Keratinocyte (primary cell): ENCODE measurements around the gene SLIT3. TPM values are rescaled to one million over a fixed set of nuclear protein-coding genes. Genes with fewer than 3 reads are reported as not detected.

ENCODE experiments used
- DNase-seq: peaks from one replicate; pipeline ENCODE4 v3.0.0-alpha.2; 2011; ENCODE audit warnings: low read depth, missing footprints, low spot score
- FAIRE-seq: peaks from 2 replicates; lab custom pipeline; 2011; peaks lifted over from hg19 to GRCh38; lab: Jason Lieb, UNC
- H2AFZ ChIP-seq: 2 replicates; pipeline ENCODE4 v1.6.0; 2012; ENCODE audit warnings: low read length, control low read depth, inconsistent platforms; ENCODE audit not compliant: control insufficient read depth
- H3K27ac ChIP-seq: 2 replicates; pipeline ENCODE4 v1.5.1; 2011; ENCODE audit warnings: low read length; ENCODE audit not compliant: control insufficient read depth, insufficient read depth
- H3K27me3 ChIP-seq: 3 replicates; pipeline ENCODE4 v1.6.0; 2011; ENCODE audit warnings: low read length; ENCODE audit not compliant: control insufficient read depth, insufficient read depth; ENCODE audit errors: extremely low read depth
- H3K36me3 ChIP-seq, 2 experiments: 2 replicates in 1 of 2; 3 replicates in 1 of 2; pipeline ENCODE4 v1.5.1; 2011; ENCODE audit warnings: low read length in 2 of 2, mild to moderate bottlenecking in 1 of 2; ENCODE audit not compliant: control insufficient read depth in 2 of 2, insufficient read depth in 2 of 2; ENCODE audit errors: extremely low read depth in 1 of 2
- H3K4me1 ChIP-seq: 3 replicates; pipeline ENCODE4 v1.5.1; 2011; ENCODE audit warnings: low read length; ENCODE audit not compliant: control insufficient read depth, insufficient read depth; ENCODE audit errors: extremely low read depth
- H3K4me2 ChIP-seq: 3 replicates; pipeline ENCODE4 v1.6.0; 2011; ENCODE audit warnings: low read depth, low read length; ENCODE audit not compliant: control insufficient read depth, insufficient read depth; ENCODE audit errors: extremely low read depth
- H3K4me3 ChIP-seq, 3 experiments: fragments of 200-600 bp in 1 of 3; sonication (generic) in 1 of 3; 2 replicates in 2 of 3; 3 replicates in 1 of 3; pipeline ENCODE4 v1.5.1; 2011 to 2016; ENCODE audit warnings: low read length in 3 of 3, mild to moderate bottlenecking in 3 of 3, control low read depth in 2 of 3, inconsistent platforms in 1 of 3, low read depth in 1 of 3, mixed read lengths in 1 of 3, mixed run types in 1 of 3, moderate library complexity in 1 of 3; ENCODE audit not compliant: control insufficient read depth in 2 of 3, insufficient read depth in 2 of 3; ENCODE audit errors: extremely low read depth in 1 of 3
- H3K79me2 ChIP-seq: 2 replicates; pipeline ENCODE4 v1.6.0; 2012; ENCODE audit warnings: low read length; ENCODE audit not compliant: control insufficient read depth, insufficient read depth
- H3K9ac ChIP-seq: 3 replicates; pipeline ENCODE4 v1.6.0; 2011; ENCODE audit warnings: low read length; ENCODE audit not compliant: control insufficient read depth, insufficient read depth; ENCODE audit errors: extremely low read depth
- H3K9me1 ChIP-seq: 3 replicates; pipeline ENCODE4 v1.6.0; 2011; ENCODE audit warnings: low read length; ENCODE audit not compliant: control insufficient read depth, insufficient read depth; ENCODE audit errors: extremely low read depth
- H3K9me3 ChIP-seq: 2 replicates; pipeline ENCODE4 v1.5.1; 2012; ENCODE audit warnings: low read depth, low read length; ENCODE audit not compliant: control insufficient read depth
- H4K20me1 ChIP-seq: 3 replicates; pipeline ENCODE4 v1.6.0; 2011; ENCODE audit warnings: low read length; ENCODE audit not compliant: control insufficient read depth, insufficient read depth; ENCODE audit errors: extremely low read depth
- EZH2 ChIP-seq: IDR thresholded peaks from one replicate; pipeline ENCODE4 v1.6.1; 2012; ENCODE audit warnings: inconsistent platforms, mild to moderate bottlenecking, low read length, moderate library complexity
- dilution Hi-C: fragments of 300-500 bp; cut with MboI; formaldehyde crosslinking; loops from one replicate; pipeline ENCODE4 v1.7.0; 2020; ENCODE audit warnings: low sequenced_read_pairs; ENCODE audit not compliant: extremely low pct_ligation_motif_present
- polyA plus RNA-seq, 5 experiments: library from polyadenylated mRNA; depleted of rRNA in 3 of 5; stranded (reverse) in 3 of 5; stranded (forward) in 1 of 5; unstranded in 1 of 5; fragments of >200 nt; gene quantifications; 1 replicate in 1 of 5; 2 replicates in 3 of 5; 3 replicates in 1 of 5; pipeline versions ENCODE4 v1.2.1 to v1.2.3, GENCODE V29; 2011 to 2012; ENCODE audit warnings: missing spikeins in 2 of 5, low read depth in 1 of 5, low replicate concordance in 1 of 5
- TF ChIP-seq, protein P1 (sequence below), 3 experiments: IDR thresholded peaks in 1 of 3; conservative IDR thresholded peaks in 1 of 3; optimal IDR thresholded peaks in 1 of 3; 2 replicates in 2 of 3; 3 replicates in 1 of 3; pipeline versions ENCODE3 to v1.5.1; 2011; ENCODE audit warnings: low read length in 3 of 3, mild to moderate bottlenecking in 3 of 3, moderate library complexity in 2 of 3, control low read depth in 1 of 3, inconsistent platforms in 1 of 3; ENCODE audit not compliant: insufficient read depth in 2 of 3; ENCODE audit errors: extremely low read depth in 1 of 3

Gene SLIT3
- polyA plus RNA-seq, 1 donor (not counting 4 experiments of a cell fraction or from before 2014, with no cell fraction given), result 2.4 TPM

GRCh38 chr5:169115461-169116124 lies 185.3 kb downstream of the SLIT3 start:
- no peaks in the 10 kb centered on the region for H3K27me3 ChIP-seq
- H3K27ac ChIP-seq, result no peak overlapping the region
- no peaks in the 10 kb centered on the region for H4K20me1 ChIP-seq
- H3K36me3 ChIP-seq, result no peaks in the 10 kb centered on the region
- no peak for DNase-seq
- TF ChIP-seq EZH2, result no peak
- TF ChIP-seq, protein P1, sequence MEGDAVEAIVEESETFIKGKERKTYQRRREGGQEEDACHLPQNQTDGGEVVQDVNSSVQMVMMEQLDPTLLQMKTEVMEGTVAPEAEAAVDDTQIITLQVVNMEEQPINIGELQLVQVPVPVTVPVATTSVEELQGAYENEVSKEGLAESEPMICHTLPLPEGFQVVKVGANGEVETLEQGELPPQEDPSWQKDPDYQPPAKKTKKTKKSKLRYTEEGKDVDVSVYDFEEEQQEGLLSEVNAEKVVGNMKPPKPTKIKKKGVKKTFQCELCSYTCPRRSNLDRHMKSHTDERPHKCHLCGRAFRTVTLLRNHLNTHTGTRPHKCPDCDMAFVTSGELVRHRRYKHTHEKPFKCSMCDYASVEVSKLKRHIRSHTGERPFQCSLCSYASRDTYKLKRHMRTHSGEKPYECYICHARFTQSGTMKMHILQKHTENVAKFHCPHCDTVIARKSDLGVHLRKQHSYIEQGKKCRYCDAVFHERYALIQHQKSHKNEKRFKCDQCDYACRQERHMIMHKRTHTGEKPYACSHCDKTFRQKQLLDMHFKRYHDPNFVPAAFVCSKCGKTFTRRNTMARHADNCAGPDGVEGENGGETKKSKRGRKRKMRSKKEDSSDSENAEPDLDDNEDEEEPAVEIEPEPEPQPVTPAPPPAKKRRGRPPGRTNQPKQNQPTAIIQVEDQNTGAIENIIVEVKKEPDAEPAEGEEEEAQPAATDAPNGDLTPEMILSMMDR (optimal IDR thresholded peaks at IDR 0.05 in 1 of 3, IDR thresholded peaks at IDR 0.05 in 1 of 3, conservative IDR thresholded peaks at IDR 0.05 in 1 of 3; ENCODE audit: extremely low read depth in 1 of 3, insufficient read depth in 2 of 3, low read length in 3 of 3), result no peak
- no peak overlapping the region for H3K4me2 ChIP-seq
- no peaks in the 10 kb centered on the region for H3K4me1 ChIP-seq
- dilution Hi-C loops, result no loop called here
- no peaks in the 10 kb centered on the region for H3K9me3 ChIP-seq
- H2AFZ ChIP-seq, result no peak overlapping the region
- no peak overlapping the region for H3K9ac ChIP-seq
- FAIRE-seq, result no peak
- no peaks in the 10 kb centered on the region for H3K79me2 ChIP-seq
- H3K4me3 ChIP-seq, result no peak overlapping the region
- no peaks in the 10 kb centered on the region for H3K9me1 ChIP-seq

- dilution Hi-C loops, result no loop called here
- Histone ChIP-seq H3K4me1 (no peaks in the 10 kb centered on the region), H3K36me3 (no peaks in the 10 kb centered on the region), H2AFZ (no peak overlapping the region), H3K9me3 (no peaks in the 10 kb centered on the region), H3K9me1 (no peaks in the 10 kb centered on the region), H3K4me3 (no peak overlapping the region), H3K9ac (no peak overlapping the region), H4K20me1 (no peaks in the 10 kb centered on the region), H3K4me2 (no peak overlapping the region), H3K27ac (no peak overlapping the region), H3K79me2 (no peaks in the 10 kb centered on the region), H3K27me3 (no peaks in the 10 kb centered on the region)
- no peak for DNase-seq
- no peak for FAIRE-seq
- TF ChIP-seq, protein P1 (optimal IDR thresholded peaks at IDR 0.05 in 1 of 3, IDR thresholded peaks at IDR 0.05 in 1 of 3, conservative IDR thresholded peaks at IDR 0.05 in 1 of 3; ENCODE audit: extremely low read depth in 1 of 3, insufficient read depth in 2 of 3, low read length in 3 of 3), result no peak
- TF ChIP-seq EZH2, result no peak
Measured at GRCh38 chr5:169114466-169115065, 186.4 kb downstream of the SLIT3 start.
